ENCODE data around the gene AMOTL1.
"Not testable (repeated sequence)": the region's sequence is repeated elsewhere in the genome, so short reads cannot be mapped to it uniquely, and the experiment has no call there.

DNA sequence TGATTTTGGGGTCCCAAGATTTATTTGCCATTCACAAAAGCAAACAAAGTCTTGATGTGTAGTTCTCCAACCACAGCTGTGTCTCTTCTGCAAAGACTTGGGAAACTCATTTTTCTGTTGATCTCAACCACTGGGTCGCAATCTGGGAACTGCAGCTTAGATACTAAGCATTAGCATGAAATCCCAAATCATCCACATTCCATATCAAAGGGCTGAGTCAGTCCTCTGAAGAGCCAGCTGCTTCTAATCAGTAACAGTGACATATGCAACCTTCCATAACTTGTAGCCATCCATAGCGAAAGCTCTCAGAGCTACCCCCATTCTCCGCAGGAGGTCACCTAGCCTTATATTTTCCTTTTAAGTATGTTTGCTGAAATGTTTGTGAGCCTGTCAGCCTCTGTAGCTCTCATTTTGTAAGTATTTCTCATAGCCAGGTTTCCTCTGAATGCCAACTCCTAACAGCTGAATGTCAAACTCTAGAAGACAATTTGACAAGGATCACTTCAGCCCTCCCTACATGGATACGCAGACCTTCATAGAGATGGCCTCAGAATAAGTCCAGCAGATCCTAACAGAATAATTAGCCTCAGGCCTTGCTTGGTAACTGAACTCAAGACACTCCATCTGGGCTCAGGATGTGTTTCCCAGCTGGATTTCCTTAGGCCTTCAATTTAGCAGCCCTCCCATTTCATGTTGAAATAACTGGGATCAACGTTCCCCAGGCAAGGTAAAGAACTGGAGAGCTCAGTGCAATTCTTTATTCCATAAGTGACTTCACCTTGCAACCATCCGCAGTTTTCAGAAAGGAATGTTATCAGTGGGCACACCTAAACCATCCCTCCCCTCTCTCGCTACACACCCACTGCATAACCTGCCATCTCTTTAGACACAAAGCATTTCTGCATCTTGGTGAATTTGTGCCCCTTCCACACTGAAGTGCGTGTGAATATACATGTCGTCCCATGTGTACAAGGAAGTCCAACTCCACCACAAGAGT is 44.9 kb downstream of the AMOTL1 start:
- TF ChIP-seq, protein P1, sequence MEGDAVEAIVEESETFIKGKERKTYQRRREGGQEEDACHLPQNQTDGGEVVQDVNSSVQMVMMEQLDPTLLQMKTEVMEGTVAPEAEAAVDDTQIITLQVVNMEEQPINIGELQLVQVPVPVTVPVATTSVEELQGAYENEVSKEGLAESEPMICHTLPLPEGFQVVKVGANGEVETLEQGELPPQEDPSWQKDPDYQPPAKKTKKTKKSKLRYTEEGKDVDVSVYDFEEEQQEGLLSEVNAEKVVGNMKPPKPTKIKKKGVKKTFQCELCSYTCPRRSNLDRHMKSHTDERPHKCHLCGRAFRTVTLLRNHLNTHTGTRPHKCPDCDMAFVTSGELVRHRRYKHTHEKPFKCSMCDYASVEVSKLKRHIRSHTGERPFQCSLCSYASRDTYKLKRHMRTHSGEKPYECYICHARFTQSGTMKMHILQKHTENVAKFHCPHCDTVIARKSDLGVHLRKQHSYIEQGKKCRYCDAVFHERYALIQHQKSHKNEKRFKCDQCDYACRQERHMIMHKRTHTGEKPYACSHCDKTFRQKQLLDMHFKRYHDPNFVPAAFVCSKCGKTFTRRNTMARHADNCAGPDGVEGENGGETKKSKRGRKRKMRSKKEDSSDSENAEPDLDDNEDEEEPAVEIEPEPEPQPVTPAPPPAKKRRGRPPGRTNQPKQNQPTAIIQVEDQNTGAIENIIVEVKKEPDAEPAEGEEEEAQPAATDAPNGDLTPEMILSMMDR (IDR thresholded peaks at IDR 0.05), result not testable (repeated sequence)
- TF ChIP-seq POLR2A, EP300, POLR2AphosphoS5 (IDR thresholded peaks at IDR 0.05): not testable (repeated sequence)

Measured in sigmoid colon (tissue), 4 donors.